B cell (primary cell): ENCODE measurements around the gene RTN4. TPM values are rescaled to one million over a fixed set of nuclear protein-coding genes. Genes with fewer than 3 reads are reported as not detected.

Source experiments
- ATAC-seq: fragments of 200-7000 bp; cut with Tn5 transposase; one replicate; pipeline ENCODE4 v1.10.0; 2021; ENCODE audit warnings: low read depth, mild to moderate bottlenecking, moderate number of reproducible peaks, moderate library complexity
- CTCF ChIA-PET: fragments of 350-600 bp; sonication (Branson Sonifier 250); formaldehyde crosslinking; loops from one replicate; lab custom pipeline; 2021; ENCODE audit warnings: antibody characterized with exemption, inconsistent platforms; lab: Charles Lee
- POLR2A ChIA-PET: fragments of 350-600 bp; sonication (Branson Sonifier 250); formaldehyde crosslinking; loops from one replicate; lab custom pipeline; 2021; ENCODE audit warnings: antibody characterized with exemption; lab: Charles Lee
- DNase-seq: peaks from one replicate; pipeline ENCODE4 v3.0.0; 2013
- H2AFZ ChIP-seq: 2 replicates; pipeline ENCODE4 v1.6.1; 2012; ENCODE audit warnings: mild to moderate bottlenecking, low read depth, low read length; ENCODE audit not compliant: insufficient read depth, poor library complexity, severe bottlenecking
- H3K27ac ChIP-seq, 2 donors: 1 replicate in 1 of 2; 2 replicates in 1 of 2; pipeline ENCODE4 v1.5.1; 2012 to 2013; ENCODE audit warnings: low read length in 2 of 2, mild to moderate bottlenecking in 2 of 2, moderate library complexity in 1 of 2
- H3K27me3 ChIP-seq, 4 experiments: fragments of 200-600 bp in 1 of 4; sonication (generic) in 1 of 4; replicated peaks in 1 of 4; 1 replicate in 2 of 4; 2 replicates in 2 of 4; pipeline versions ENCODE4 v1.6.1 to v1.7.0; 2013 to 2016; ENCODE audit warnings: low read length in 3 of 4, mild to moderate bottlenecking in 2 of 4, mixed read lengths in 1 of 4, moderate library complexity in 1 of 4; ENCODE audit not compliant: insufficient read depth in 4 of 4, control insufficient read depth in 3 of 4; ENCODE audit errors: control extremely low read depth in 1 of 4
- H3K36me3 ChIP-seq, 2 experiments: replicated peaks in 1 of 2; 1 replicate in 1 of 2; 2 replicates in 1 of 2; pipeline versions ENCODE4 v1.6.1 to v1.7.1; 2013; ENCODE audit warnings: low read length in 1 of 2; ENCODE audit not compliant: insufficient read depth in 2 of 2, control insufficient read depth in 1 of 2; ENCODE audit errors: control extremely low read depth in 1 of 2, extremely low read depth in 1 of 2
- H3K4me1 ChIP-seq, 2 donors: fragments of 200-600 bp in 1 of 2; sonication (generic) in 1 of 2; 1 replicate in 1 of 2; 2 replicates in 1 of 2; pipeline versions ENCODE4 v1.5.1 to v1.6.1; 2013 to 2017; ENCODE audit warnings: low read length in 2 of 2; ENCODE audit not compliant: control insufficient read depth in 2 of 2, insufficient read depth in 2 of 2
- H3K4me2 ChIP-seq: replicated peaks from 2 replicates; pipeline ENCODE3; 2012; ENCODE audit warnings: mild to moderate bottlenecking, low read depth, low read length; ENCODE audit not compliant: poor library complexity, severe bottlenecking
- H3K4me3 ChIP-seq, 5 experiments: fragments of 200-600 bp in 1 of 5; sonication (generic) in 1 of 5; 1 replicate in 3 of 5; 2 replicates in 2 of 5; pipeline versions ENCODE4 v1.5.1 to v1.7.0; 2011 to 2016; ENCODE audit warnings: low read length in 4 of 5, mild to moderate bottlenecking in 4 of 5, low read depth in 2 of 5, control low read depth in 1 of 5, moderate library complexity in 1 of 5; ENCODE audit not compliant: insufficient read depth in 1 of 5; ENCODE audit errors: control extremely low read depth in 1 of 5, extremely low read depth in 1 of 5
- H3K79me2 ChIP-seq: fragments of 200-600 bp; sonication (generic); one replicate; pipeline ENCODE4 v1.6.0; 2016; ENCODE audit warnings: low read length; ENCODE audit not compliant: control insufficient read depth, insufficient read depth
- H3K9ac ChIP-seq: fragments of 200-600 bp; sonication (generic); 2 replicates; pipeline ENCODE4 v1.6.1; 2017; ENCODE audit warnings: mild to moderate bottlenecking, low read length, moderate library complexity
- H3K9me3 ChIP-seq, 3 donors: one replicate each; pipeline versions ENCODE4 v1.6.1 to v1.7.1; 2013; ENCODE audit warnings: low read length in 2 of 3; ENCODE audit not compliant: control insufficient read depth in 2 of 3, insufficient read depth in 1 of 3; ENCODE audit errors: control extremely low read depth in 1 of 3
- H4K20me1 ChIP-seq: 2 replicates; pipeline ENCODE4 v1.6.0; 2012; ENCODE audit warnings: mild to moderate bottlenecking, low read length; ENCODE audit not compliant: insufficient read depth, control insufficient read depth, poor library complexity, severe bottlenecking
- H3K27ac Mint-ChIP-seq: one replicate; pipeline ENCODE4 v1.8.0; 2021; ENCODE audit warnings: mixed read lengths
- H3K27me3 Mint-ChIP-seq: one replicate; pipeline ENCODE4 v1.8.0; 2021; ENCODE audit warnings: mixed read lengths
- H3K4me1 Mint-ChIP-seq: one replicate; pipeline ENCODE4 v1.8.0; 2021; ENCODE audit warnings: mixed read lengths
- H3K4me3 Mint-ChIP-seq: one replicate; pipeline ENCODE4 v1.8.0; 2021; ENCODE audit warnings: mixed read lengths
- H3K9me3 Mint-ChIP-seq: one replicate; pipeline ENCODE4 v1.8.0; 2022; ENCODE audit warnings: mixed read lengths; ENCODE audit not compliant: insufficient read depth
- EZH2 ChIP-seq: IDR thresholded peaks from 2 replicates; pipeline ENCODE4 v1.6.1; 2012; ENCODE audit warnings: borderline replicate concordance, low read depth, mild to moderate bottlenecking, moderate library complexity, low read length; ENCODE audit not compliant: insufficient read depth, poor library complexity, severe bottlenecking
- WGBS: methylation state at CpG from one replicate; pipeline ENCODE4 v1.1.5; 2013; ENCODE audit warnings: missing lambda C conversion rate; ENCODE audit not compliant: insufficient coverage; 5-methylcytosine and 5-hydroxymethylcytosine counted together
- intact Hi-C: fragments of 100-400 bp; cut with micrococcal nuclease; formaldehyde crosslinking; loops from one replicate; pipeline ENCODE4 v1.10.0; 2022
- polyA plus RNA-seq: library from polyadenylated mRNA; depleted of rRNA; stranded (reverse); fragments of >200 nt; gene quantifications from 2 replicates; pipeline ENCODE4 v1.2.3, GENCODE V29; 2012
- total RNA-seq, 2 donors: library from RNA; stranded (reverse); fragments of 120-200 nt in 1 of 2; gene quantifications; 1 replicate in 1 of 2; 2 replicates in 1 of 2; pipeline versions ENCODE4 v1.2.3 to v1.2.4, GENCODE V29; 2013 to 2022
- TF ChIP-seq, protein P1 (sequence below): fragments of 200-600 bp; IDR thresholded peaks from one replicate; pipeline ENCODE4 v1.8.0; 2022; ENCODE audit warnings: antibody characterized with exemption, mild to moderate bottlenecking

The RTN4 gene
- total and polyA plus RNA-seq, 2 donors (not counting 1 experiment from before 2014, with no cell fraction given) = 30.8 to 65.9 TPM

DNA sequence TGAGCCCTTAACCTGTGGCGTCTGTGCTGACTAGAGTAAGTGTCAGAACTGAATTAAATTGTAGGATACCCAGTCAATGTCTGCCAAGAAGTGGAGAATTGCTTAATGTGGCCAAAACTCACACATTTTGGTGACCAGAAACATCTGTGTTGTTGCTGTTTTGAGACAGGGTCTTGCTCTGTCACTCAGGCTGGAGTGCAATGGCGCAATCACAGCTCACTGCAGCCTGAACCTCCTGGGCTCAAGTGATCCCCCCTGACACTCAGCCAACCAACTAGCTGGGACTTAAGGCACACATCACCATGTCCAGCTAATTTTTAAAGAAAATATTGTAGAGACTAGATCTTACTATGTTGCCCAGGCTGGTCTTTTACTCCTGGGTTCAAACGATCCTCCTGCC lies 34.4 kb upstream of the RTN4 start:
- Histone ChIP-seq H3K36me3 (no peaks in the 10 kb centered on the region), H3K27me3 (no peaks in the 10 kb centered on the region), H3K4me2 (no peak overlapping the region), H2AFZ (no peak overlapping the region), H3K27ac (no peak overlapping the region), H3K9ac (no peak overlapping the region), H3K4me1 (no peaks in the 10 kb centered on the region), H3K4me3 (no peak overlapping the region), H4K20me1 (no peaks in the 10 kb centered on the region), H3K79me2 (no peaks in the 10 kb centered on the region), H3K9me3 (peaks cover 0 to 3% (median 0%) of the 10 kb centered on the region in 3 donors)
- POLR2A ChIA-PET = no interaction called here
- CTCF ChIA-PET = no interaction called here
- TF ChIP-seq, protein P1, sequence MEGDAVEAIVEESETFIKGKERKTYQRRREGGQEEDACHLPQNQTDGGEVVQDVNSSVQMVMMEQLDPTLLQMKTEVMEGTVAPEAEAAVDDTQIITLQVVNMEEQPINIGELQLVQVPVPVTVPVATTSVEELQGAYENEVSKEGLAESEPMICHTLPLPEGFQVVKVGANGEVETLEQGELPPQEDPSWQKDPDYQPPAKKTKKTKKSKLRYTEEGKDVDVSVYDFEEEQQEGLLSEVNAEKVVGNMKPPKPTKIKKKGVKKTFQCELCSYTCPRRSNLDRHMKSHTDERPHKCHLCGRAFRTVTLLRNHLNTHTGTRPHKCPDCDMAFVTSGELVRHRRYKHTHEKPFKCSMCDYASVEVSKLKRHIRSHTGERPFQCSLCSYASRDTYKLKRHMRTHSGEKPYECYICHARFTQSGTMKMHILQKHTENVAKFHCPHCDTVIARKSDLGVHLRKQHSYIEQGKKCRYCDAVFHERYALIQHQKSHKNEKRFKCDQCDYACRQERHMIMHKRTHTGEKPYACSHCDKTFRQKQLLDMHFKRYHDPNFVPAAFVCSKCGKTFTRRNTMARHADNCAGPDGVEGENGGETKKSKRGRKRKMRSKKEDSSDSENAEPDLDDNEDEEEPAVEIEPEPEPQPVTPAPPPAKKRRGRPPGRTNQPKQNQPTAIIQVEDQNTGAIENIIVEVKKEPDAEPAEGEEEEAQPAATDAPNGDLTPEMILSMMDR = no peak
- TF ChIP-seq EZH2 = no peak
- 100% methylated on average over 1 of the region's 3 CpGs for WGBS
- DNase-seq (no peak), ATAC-seq (no peak)
- no peaks in the 10 kb centered on the region for H3K27me3 Mint-ChIP-seq
- H3K27ac Mint-ChIP-seq = no peak overlapping the region
- no peaks in the 10 kb centered on the region for H3K4me1 Mint-ChIP-seq
- H3K4me3 Mint-ChIP-seq = no peak overlapping the region
- intact Hi-C loops = no loop called here
- H3K9me3 Mint-ChIP-seq = no peaks in the 10 kb centered on the region

DNA sequence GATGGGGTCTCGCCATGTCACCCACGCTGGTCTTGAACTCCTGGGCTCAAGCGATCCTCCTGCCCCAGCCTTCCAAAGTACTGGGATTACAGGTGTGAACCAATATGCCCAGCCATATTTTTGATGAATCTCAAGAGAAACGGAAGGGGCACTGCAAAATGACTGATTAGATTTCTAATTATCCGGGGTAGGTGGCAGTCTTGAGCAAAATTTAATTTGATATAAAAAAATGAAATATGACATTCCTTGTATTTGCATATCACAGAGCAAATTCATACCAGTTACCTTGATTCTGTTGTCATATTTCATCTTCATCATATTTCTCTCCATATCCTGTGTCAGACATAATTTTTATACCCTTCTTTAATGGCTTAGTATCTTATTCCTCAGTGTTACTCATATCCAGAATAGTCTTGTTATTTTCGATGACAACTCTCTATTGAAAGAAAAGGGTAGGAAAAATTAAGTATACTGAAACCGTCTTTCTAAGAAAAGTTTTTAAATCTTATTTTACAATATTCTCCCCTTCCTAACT lies 30.0 kb upstream of the RTN4 start:
- no peak for DNase-seq
- no peak for TF ChIP-seq EZH2
- TF ChIP-seq, protein P1 = no peak

More for the DNA sequence above, 30.0 kb upstream of the RTN4 start:
- H3K9ac ChIP-seq = no peak overlapping the region
- no peaks in the 10 kb centered on the region for H4K20me1 ChIP-seq
- ChIA-PET CTCF (interaction anchor here (1.4 kb wide), 1 partner anchor 88 kb away, joined by 5 read pairs; no protein-coding TSS in a partner anchor), POLR2A (no interaction called here)
- no peak overlapping the region for H2AFZ ChIP-seq
- H3K9me3 Mint-ChIP-seq = peaks cover 4% of the 10 kb centered on the region
- no peaks in the 10 kb centered on the region for H3K4me1 Mint-ChIP-seq
- WGBS = 100% methylated on average over 2 of the region's 7 CpGs
- no peaks in the 10 kb centered on the region for H3K27me3 Mint-ChIP-seq
- no peak overlapping the region for H3K4me2 ChIP-seq
- H3K79me2 ChIP-seq = no peaks in the 10 kb centered on the region
- H3K27me3 ChIP-seq = no peaks in the 10 kb centered on the region
- H3K27ac Mint-ChIP-seq = no peak overlapping the region
- peaks cover 0 to 5% (median 2%) of the 10 kb centered on the region in 3 donors for H3K9me3 ChIP-seq
- intact Hi-C loops = no loop called here
- H3K27ac ChIP-seq = no peak overlapping the region
- H3K36me3 ChIP-seq = no peaks in the 10 kb centered on the region
- H3K4me1 ChIP-seq = no peaks in the 10 kb centered on the region
- no peak overlapping the region for H3K4me3 Mint-ChIP-seq
- ATAC-seq = no peak
- no peak overlapping the region for H3K4me3 ChIP-seq
